MV-4-11 (cell line): ENCODE results near the gene MICALL1.

Experiments used
- DNase-seq: peaks from one replicate; lab custom pipeline; 2025; lab: John Stamatoyannopoulos, UW

The MICALL1 gene

GRCh38 chr22:37983860-37984791 is 78.0 kb downstream of the MICALL1 start, which contains the start of gene SOX10:
SOX10 (minus strand) TSS chr22:37984555; CDS start chr22:37983784, 771 bp downstream.
- no peak for DNase-seq

GRCh38 chr22:37985050-37985585 is 79.0 kb downstream of the MICALL1 start:
- no peak for DNase-seq

GRCh38 chr22:37985751-37986281 is 79.7 kb downstream of the MICALL1 start:
- DNase-seq = no peak

- DNase-seq = no peak
Measured at GRCh38 chr22:37986371-37986770, 80.3 kb downstream of the MICALL1 start.

GRCh38 chr22:37989146-37990045 is 83.3 kb downstream of the MICALL1 start:
- DNase-seq = no peak

GRCh38 chr22:37990301-37990700 is 84.2 kb downstream of the MICALL1 start:
- no peak for DNase-seq

GRCh38 chr22:37990862-37991261 is 84.8 kb downstream of the MICALL1 start:
- DNase-seq = no peak

GRCh38 chr22:37991731-37992442 is 85.8 kb downstream of the MICALL1 start:
- DNase-seq = no peak
